22Rv1 (cell line): ENCODE measurements around the gene FERMT1.

Experiments
- H3K27ac ChIP-seq: fragments of 450-650 bp; 2 replicates; pipeline ENCODE4 v1.5.1; 2017
- ZFX ChIP-seq: fragments of 450-650 bp; IDR thresholded peaks from 2 replicates; pipeline ENCODE4 v1.6.1; 2017; ENCODE audit warnings: antibody characterized with exemption, borderline replicate concordance
- TF ChIP-seq, protein P1 (sequence below): fragments of 450-650 bp; IDR thresholded peaks from 2 replicates; pipeline ENCODE4 v1.5.1; 2017; ENCODE audit warnings: mild to moderate bottlenecking

The FERMT1 gene

DNA sequence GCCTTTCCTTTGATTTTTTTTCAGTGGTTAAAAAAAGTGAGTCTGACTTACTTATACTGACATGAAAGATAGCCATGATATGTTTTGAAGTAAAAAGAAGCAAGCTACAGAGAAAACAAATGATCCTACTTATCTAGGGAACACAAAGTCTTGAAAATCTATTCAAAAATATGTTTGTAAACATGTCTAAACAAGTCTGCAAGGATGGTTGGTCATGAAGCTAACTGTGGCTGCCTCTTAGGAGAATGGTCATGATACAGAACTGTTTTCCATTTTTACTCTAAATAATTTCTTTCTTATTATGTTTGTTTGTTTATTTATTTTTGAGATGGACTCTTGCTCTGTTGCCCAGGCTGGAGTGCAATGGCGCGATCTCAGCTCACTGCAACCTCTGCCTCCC lies 21.5 kb downstream of the FERMT1 start:
- no peak overlapping the region for H3K27ac ChIP-seq
- TF ChIP-seq, protein P1, sequence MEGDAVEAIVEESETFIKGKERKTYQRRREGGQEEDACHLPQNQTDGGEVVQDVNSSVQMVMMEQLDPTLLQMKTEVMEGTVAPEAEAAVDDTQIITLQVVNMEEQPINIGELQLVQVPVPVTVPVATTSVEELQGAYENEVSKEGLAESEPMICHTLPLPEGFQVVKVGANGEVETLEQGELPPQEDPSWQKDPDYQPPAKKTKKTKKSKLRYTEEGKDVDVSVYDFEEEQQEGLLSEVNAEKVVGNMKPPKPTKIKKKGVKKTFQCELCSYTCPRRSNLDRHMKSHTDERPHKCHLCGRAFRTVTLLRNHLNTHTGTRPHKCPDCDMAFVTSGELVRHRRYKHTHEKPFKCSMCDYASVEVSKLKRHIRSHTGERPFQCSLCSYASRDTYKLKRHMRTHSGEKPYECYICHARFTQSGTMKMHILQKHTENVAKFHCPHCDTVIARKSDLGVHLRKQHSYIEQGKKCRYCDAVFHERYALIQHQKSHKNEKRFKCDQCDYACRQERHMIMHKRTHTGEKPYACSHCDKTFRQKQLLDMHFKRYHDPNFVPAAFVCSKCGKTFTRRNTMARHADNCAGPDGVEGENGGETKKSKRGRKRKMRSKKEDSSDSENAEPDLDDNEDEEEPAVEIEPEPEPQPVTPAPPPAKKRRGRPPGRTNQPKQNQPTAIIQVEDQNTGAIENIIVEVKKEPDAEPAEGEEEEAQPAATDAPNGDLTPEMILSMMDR = no peak
- no peak for TF ChIP-seq ZFX

DNA sequence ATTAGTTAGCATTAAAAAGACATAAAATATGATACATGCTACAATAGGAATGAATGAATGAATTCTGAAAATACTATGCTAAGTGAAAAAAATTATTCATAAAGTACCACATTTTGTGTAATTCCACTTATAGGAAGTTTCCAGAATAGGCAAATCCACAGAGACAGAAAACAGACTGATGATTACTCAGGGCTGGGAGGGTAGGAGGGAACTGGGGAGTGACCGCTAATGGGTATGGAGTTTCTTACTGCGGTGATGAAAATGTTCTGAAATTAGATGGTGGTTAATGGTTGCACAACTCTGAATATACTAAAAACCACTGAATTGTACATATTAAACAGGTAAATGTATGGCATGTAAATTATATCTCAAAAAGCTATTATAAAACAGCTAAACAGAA lies 22.6 kb downstream of the FERMT1 start:
- no peak for TF ChIP-seq ZFX
- TF ChIP-seq, protein P1 = no peak
- H3K27ac ChIP-seq = no peak overlapping the region

DNA sequence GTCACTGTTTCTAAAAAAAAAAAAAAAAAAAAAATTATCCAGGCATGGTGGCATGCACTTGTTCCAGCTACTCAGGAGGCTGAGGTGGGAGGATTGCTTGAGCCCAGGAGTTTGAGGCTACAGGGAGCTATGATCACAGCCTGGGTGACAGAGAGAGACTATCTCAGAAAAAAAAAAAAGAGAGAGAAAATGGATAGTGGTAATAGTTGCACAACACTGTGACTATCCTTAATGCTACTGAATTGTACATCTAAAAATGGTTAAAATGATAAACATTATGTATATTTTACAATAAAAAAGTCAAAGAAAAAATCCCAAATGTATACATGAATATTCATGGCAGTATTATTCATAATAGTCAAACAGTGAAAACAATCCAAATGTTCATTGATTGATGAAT lies 23.0 kb downstream of the FERMT1 start:
- TF ChIP-seq, protein P1 = no peak
- TF ChIP-seq ZFX = no peak
- H3K27ac ChIP-seq = no peak overlapping the region

DNA sequence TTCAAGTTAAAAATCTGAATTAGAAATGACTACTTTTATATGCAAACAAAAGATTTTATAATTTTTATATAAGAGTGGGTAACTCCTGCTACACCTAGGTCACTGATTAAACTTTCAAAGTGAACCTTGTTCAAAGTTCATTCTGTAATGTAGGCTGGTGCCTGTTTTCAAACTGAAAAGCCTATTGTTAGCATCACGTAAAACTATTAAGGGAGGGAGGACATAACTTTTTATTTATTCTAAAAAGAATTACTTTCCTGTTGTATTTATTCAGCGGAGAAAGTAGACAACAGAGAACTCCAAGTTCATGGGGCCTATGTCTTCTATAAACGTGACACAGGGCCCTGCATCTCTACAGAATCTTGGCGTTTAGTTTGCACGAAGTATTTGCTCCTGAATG lies 27.4 kb downstream of the FERMT1 start:
- TF ChIP-seq, protein P1 = no peak
- no peak for TF ChIP-seq ZFX

DNA sequence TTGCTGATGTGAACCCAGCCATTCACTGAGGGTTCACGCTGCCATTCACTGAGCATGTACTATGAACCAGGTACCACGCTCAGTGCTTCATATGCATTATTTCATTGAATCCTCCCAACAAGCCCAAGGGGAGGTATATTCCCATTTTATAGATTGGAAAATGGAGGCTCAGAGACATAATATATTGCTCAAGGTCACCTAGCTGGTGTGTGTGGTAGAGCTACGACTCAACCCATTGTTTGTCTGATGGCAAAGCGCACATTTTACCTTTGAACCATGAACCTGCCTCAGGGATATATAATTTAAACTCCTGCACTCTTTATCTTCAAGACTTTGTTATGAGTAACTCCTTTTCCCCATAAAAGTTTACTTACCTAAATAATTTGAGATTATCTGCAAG lies 28.3 kb downstream of the FERMT1 start:
- H3K27ac ChIP-seq = no peak overlapping the region

More for the DNA sequence above, 27.4 kb downstream of the FERMT1 start:
- no peak overlapping the region for H3K27ac ChIP-seq

DNA sequence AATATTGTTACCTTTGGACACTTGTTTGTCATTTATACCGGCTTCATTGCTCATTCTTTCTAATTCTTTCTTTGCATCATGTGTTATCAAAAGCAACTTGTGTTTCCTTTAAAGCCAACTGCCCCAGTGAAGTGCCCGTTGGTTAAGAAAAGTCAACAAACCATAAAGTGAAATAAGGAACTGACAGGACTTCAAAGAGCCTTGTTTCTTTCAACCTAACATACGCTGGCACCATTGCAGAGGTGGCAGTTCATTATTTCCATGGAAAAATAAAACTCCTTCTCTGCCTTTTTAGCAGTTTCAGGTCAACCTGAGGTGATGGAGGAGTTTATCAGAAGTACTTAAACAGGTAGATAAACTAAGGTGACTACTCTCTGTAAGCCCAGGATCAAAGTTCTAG lies 28.8 kb downstream of the FERMT1 start:
- TF ChIP-seq, protein P1 = no peak
- no peak for TF ChIP-seq ZFX
- no peak overlapping the region for H3K27ac ChIP-seq

More for the DNA sequence above, 28.3 kb downstream of the FERMT1 start:
- TF ChIP-seq ZFX = no peak
- TF ChIP-seq, protein P1 = no peak

DNA sequence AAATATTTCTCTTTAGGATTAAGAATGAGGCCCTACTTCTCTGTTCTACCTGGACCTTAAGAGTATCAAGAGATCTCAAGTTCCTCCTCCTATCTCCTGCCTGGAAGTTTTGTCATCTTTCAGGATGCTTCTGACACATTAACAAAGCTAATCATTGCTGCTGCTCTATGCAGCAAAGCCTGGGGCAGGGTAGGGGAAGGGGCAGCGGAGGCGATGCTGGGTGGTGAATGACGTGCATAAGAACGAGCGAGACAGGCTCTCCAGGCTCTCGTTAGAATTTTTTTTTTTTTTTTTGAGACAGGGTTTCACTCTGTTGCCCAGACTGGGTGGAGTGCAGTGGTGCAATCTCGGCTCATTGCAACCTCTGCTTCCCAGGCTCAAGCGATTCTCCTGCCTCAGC lies 31.2 kb downstream of the FERMT1 start:
- TF ChIP-seq ZFX = no peak
- TF ChIP-seq, protein P1 = no peak

More for the DNA sequence above, 31.2 kb downstream of the FERMT1 start:
- H3K27ac ChIP-seq = no peak overlapping the region
